H1 (cell line): ENCODE data around the gene MMEL1. TPM values are rescaled to one million over a fixed set of nuclear protein-coding genes. Genes with fewer than 3 reads are reported as not detected.

Experiments used
- EP300 ChIP-seq, 2 experiments: IDR thresholded peaks; 1 replicate in 1 of 2; 2 replicates in 1 of 2; pipeline ENCODE4 v1.6.1; 2011 to 2012; ENCODE audit warnings: low read depth in 2 of 2, low read length in 2 of 2, mild to moderate bottlenecking in 2 of 2, borderline replicate concordance in 1 of 2, inconsistent platforms in 1 of 2, moderate library complexity in 1 of 2
- NANOG ChIP-seq: IDR thresholded peaks from 2 replicates; pipeline ENCODE4 v1.6.1; 2011; ENCODE audit warnings: low read length, low read depth, mild to moderate bottlenecking, inconsistent platforms; ENCODE audit not compliant: insufficient read depth, poor library complexity, severe bottlenecking
- SP4 ChIP-seq: IDR thresholded peaks from 2 replicates; pipeline ENCODE4 v1.6.1; 2012; ENCODE audit warnings: low read length, inconsistent platforms
- ZNF274 ChIP-seq: IDR thresholded peaks from 2 replicates; pipeline ENCODE4 v1.7.0; 2012; ENCODE audit warnings: low read length, borderline replicate concordance; ENCODE audit errors: extremely low read depth
- polyA plus RNA-seq, 7 experiments: library from polyadenylated mRNA; depleted of rRNA in 3 of 7; stranded (reverse) in 5 of 7; unstranded in 2 of 7; fragments of >200 nt in 5 of 7; fragments of 200-250 nt in 2 of 7; gene quantifications; 1 replicate in 5 of 7; 2 replicates in 1 of 7; 4 replicates in 1 of 7; pipeline versions ENCODE4 v1.2.1 to v1.2.3, GENCODE V29; 2011 to 2013; ENCODE audit warnings: missing spikeins in 2 of 7, mixed read lengths in 2 of 7
- total RNA-seq: library from RNA; stranded (reverse); fragmentation: NEBNext Ultra II Directional; extraction: Animal tissue kit (Norgen Biotek cat#: 25700); gene quantifications from 2 replicates; pipeline ENCODE4 v1.2.1, GENCODE V29; 2021

Gene MMEL1
- total and polyA plus RNA-seq, 2 of the 8 experiments (the other 6 are each of a cell fraction or from before 2014, with no cell fraction given), result 0.91 to 1.7 TPM

DNA sequence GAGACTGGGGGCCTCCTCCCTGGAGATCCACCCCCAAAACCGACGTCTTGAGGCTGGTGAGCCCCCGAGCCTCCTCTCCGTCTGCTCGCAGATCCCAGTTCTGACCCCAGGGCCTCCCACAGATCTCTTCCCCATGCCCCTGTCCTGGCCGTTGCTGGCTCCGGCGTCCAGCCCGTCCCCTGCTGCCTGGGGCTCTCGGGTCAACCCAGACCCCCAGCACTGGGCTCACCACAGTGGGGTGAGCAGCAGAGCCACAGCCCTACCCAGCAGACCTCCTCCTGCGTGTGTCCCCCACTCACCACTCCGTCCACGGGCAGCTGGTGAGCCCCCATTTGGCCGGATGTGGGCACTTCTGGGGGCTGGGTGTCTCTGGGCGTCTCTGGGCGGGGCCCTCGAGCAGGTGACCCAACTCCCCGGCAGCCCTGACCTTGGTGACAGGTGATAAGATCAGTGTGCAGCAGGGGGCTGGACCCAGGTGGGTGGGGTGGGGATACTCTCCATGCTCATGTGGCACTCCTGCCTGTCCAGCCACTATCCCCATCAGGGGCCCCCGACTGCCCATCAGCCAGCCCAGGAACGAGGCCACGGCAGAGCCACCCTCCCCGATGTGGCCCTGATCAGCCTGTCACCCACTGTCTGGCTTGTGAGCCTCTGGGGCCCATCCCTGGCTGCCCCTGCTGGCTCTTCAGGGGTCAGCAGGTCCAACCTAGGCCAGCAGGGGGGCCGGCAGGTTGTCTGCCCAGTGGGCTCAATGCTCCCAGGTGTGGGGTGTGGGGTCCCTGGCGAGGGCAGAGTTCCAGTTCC lies 75.9 kb downstream of the MMEL1 start (continued):
- TF ChIP-seq ZNF274 (no peak), EP300 (IDR thresholded peaks at IDR 0.05; ENCODE audit: borderline replicate concordance in 1 of 2, low read depth in 2 of 2, low read length in 2 of 2) (no peak), SP4 (no peak), NANOG (no peak)
